ENCODE measurements around the gene RASAL2. TPM values are rescaled to one million over a fixed set of nuclear protein-coding genes. Genes with fewer than 3 reads are reported as not detected.

RASAL2 gene
- total RNA-seq, 1 experiment from 2014 or later: not detected

DNA sequence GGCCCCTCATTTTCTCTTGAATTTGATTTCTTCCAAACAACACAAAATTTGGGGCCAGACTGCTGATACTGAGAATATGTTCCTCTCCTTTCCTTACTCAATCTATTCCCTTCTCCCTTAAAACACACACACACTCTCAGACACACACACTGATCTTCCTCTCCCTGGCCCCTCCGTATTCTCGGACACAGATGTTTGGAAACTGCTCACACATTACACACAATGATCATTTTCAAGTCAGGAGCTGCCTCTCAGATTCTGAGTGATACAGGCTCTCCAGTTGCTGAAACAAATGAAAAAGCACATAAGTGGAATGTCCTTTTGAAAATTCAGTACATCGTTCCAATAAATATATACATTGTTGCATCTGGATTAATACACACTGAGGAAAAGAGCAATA lies 241.5 kb downstream of the RASAL2 start:
- Histone ChIP-seq H3K4me3 (ENCODE audit: low read length) (no peak overlapping the region), H3K4me2 (ENCODE audit: low read depth, low read length, poor library complexity, severe bottlenecking) (no peak overlapping the region), H3K9me3 (ENCODE audit: low read length) (no peaks in the 10 kb centered on the region), H4K20me1 (ENCODE audit: insufficient read depth, low read depth, low read length) (no peaks in the 10 kb centered on the region), H3K27me3 (ENCODE audit: low read length) (no peaks in the 10 kb centered on the region), H3K4me1 (ENCODE audit: low read length) (no peaks in the 10 kb centered on the region), H3K9ac (ENCODE audit: low read length) (no peak overlapping the region), H3K27ac (ENCODE audit: low read length) (no peak overlapping the region), H2AFZ (ENCODE audit: low read length) (no peak overlapping the region), H3K36me3 (ENCODE audit: insufficient read depth, low read length) (no peaks in the 10 kb centered on the region), H3K79me2 (ENCODE audit: low read length) (no peaks in the 10 kb centered on the region), H3K9me2 (replicated peaks; ENCODE audit: insufficient read depth, low read length) (no peaks in the 10 kb centered on the region)
- DNase-seq: no peak

DNA sequence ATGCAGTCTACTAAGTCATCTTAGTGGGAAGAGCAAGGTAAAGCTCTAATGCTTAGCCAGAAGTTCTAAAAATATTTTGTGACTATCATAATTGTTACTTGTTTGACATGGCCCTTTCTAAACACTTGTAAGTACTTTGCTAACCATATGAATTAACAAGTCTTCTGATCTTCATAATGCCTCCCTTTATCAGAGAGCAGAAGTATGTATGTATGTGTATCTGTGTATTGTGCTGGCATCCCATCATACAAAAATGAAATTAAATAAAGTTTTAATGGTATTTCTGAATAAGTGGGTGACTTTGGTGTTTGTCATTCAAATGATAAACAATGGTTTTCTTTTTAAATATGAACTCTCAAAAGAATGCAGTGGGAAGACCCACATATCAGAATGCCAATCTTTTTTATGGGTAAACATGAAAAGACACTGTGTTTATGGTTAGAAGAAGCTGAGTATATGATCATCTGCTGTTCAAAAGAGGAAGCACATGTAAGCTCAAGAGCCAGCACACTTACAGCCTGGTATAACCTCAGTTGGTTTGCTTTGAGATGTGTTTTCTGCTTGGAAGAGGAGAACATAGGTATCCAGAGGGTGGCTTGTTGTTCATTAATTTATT lies 243.3 kb downstream of the RASAL2 start:
- Histone ChIP-seq H3K79me2 (ENCODE audit: low read length) (no peaks in the 10 kb centered on the region), H3K9me2 (replicated peaks; ENCODE audit: insufficient read depth, low read length) (no peaks in the 10 kb centered on the region), H3K4me2 (ENCODE audit: low read depth, low read length, poor library complexity, severe bottlenecking) (no peak overlapping the region), H3K4me1 (ENCODE audit: low read length) (no peaks in the 10 kb centered on the region), H4K20me1 (ENCODE audit: insufficient read depth, low read depth, low read length) (no peaks in the 10 kb centered on the region), H3K36me3 (ENCODE audit: insufficient read depth, low read length) (no peaks in the 10 kb centered on the region), H3K27me3 (ENCODE audit: low read length) (no peaks in the 10 kb centered on the region), H3K27ac (ENCODE audit: low read length) (no peak overlapping the region), H3K9me3 (ENCODE audit: low read length) (no peaks in the 10 kb centered on the region), H2AFZ (ENCODE audit: low read length) (no peak overlapping the region), H3K9ac (ENCODE audit: low read length) (no peak overlapping the region), H3K4me3 (ENCODE audit: low read length) (no peak overlapping the region)
- DNase-seq: no peak

DNA sequence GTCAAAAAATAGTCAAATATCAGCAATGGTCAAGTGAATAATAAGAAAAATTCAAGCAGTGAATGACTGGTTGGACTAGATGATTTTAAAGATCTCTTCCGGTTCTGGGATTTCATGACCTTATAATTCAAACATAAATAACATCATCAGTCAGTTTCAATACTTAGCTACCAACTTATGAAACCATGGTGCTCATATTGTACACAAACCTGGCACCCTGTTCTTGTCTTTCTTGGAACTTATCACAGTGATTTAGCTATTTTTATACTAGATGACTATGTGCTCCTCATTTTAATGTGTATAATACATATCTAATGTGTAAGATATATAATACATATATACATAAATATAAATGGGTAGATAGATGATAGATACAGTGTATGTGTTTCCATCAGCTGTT lies 245.9 kb downstream of the RASAL2 start:
- no peak overlapping the region for H3K4me2 ChIP-seq (ENCODE audit: low read depth, low read length, poor library complexity, severe bottlenecking)
- H3K4me1 ChIP-seq (ENCODE audit: low read length): no peaks in the 10 kb centered on the region
- no peaks in the 10 kb centered on the region for H3K9me2 ChIP-seq (replicated peaks; ENCODE audit: insufficient read depth, low read length)
- no peak overlapping the region for H3K27ac ChIP-seq (ENCODE audit: low read length)
- H3K9ac ChIP-seq (ENCODE audit: low read length): no peak overlapping the region
- H4K20me1 ChIP-seq (ENCODE audit: insufficient read depth, low read depth, low read length): no peaks in the 10 kb centered on the region
- H3K4me3 ChIP-seq (ENCODE audit: low read length): no peak overlapping the region
- no peak for DNase-seq
- H3K36me3 ChIP-seq (ENCODE audit: insufficient read depth, low read length): no peaks in the 10 kb centered on the region
- H3K27me3 ChIP-seq (ENCODE audit: low read length): no peaks in the 10 kb centered on the region
- no peaks in the 10 kb centered on the region for H3K79me2 ChIP-seq (ENCODE audit: low read length)
- no peaks in the 10 kb centered on the region for H3K9me3 ChIP-seq (ENCODE audit: low read length)
- H2AFZ ChIP-seq (ENCODE audit: low read length): no peak overlapping the region

DNA sequence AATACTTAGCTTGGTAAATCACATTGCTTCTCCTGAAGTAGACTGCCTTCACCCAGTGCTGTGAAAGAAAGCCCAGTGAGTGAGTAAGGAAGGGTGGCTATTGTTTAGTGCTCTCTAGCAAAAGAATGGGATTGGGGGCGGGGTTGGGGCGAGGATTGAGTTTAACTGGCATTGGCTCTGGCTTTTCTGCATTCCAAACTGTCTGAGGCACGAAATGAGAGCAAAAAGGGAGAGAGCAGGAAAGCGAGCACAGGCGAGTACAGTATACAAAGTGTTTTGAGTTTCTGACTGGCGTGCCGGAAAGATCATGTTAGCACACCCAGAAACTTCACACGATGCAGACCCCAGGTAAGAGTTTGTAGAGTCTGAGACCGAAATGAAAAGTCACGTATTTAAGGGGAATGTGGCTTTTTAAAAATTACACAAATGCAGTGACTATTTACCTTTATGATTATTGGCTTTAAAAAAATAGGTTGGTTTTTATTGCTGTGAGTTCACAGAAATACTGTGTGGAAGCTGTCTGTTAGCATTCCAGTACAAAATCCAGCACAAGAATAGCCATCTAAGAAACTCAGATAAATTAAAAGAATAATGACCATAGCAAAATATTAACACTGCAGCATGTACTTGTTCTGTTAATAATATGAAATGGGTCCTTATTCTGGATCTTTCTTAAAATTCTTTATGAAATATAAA lies 247.5 kb downstream of the RASAL2 start:
- H3K9me2 ChIP-seq (replicated peaks; ENCODE audit: insufficient read depth, low read length): no peaks in the 10 kb centered on the region
- no peak overlapping the region for H2AFZ ChIP-seq (ENCODE audit: low read length)
- no peaks in the 10 kb centered on the region for H3K27me3 ChIP-seq (ENCODE audit: low read length)
- no peak for DNase-seq
- H3K4me1 ChIP-seq (ENCODE audit: low read length): no peaks in the 10 kb centered on the region
- H3K36me3 ChIP-seq (ENCODE audit: insufficient read depth, low read length): no peaks in the 10 kb centered on the region
- H3K9me3 ChIP-seq (ENCODE audit: low read length): no peaks in the 10 kb centered on the region
- no peak overlapping the region for H3K27ac ChIP-seq (ENCODE audit: low read length)
- H4K20me1 ChIP-seq (ENCODE audit: insufficient read depth, low read depth, low read length): no peaks in the 10 kb centered on the region
- no peaks in the 10 kb centered on the region for H3K79me2 ChIP-seq (ENCODE audit: low read length)
- no peak overlapping the region for H3K4me2 ChIP-seq (ENCODE audit: low read depth, low read length, poor library complexity, severe bottlenecking)
- H3K9ac ChIP-seq (ENCODE audit: low read length): no peak overlapping the region
- no peak overlapping the region for H3K4me3 ChIP-seq (ENCODE audit: low read length)

DNA sequence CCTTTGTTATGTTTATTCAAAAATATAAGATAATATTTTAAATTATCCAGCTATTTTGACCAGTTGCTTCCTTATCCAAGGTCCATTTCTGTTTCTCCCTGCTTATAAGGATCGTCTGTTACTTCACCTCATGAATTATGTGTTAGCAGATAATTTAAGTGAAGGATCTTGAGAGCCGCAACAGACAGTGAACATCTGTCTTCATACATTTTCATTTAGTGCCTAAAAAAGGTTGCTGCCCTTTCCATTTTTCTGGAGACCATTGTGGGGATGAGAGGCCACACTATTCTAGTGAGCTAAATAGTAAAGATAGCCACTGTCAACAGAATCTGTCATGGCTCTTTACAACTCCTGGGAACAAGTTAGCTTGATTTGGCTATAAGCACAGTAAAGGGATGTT lies 248.8 kb downstream of the RASAL2 start:
- Histone ChIP-seq H4K20me1 (ENCODE audit: insufficient read depth, low read depth, low read length) (no peaks in the 10 kb centered on the region), H3K27ac (ENCODE audit: low read length) (no peak overlapping the region), H3K4me2 (ENCODE audit: low read depth, low read length, poor library complexity, severe bottlenecking) (no peak overlapping the region), H3K9ac (ENCODE audit: low read length) (no peak overlapping the region), H3K4me3 (ENCODE audit: low read length) (no peak overlapping the region), H3K9me3 (ENCODE audit: low read length) (no peaks in the 10 kb centered on the region), H2AFZ (ENCODE audit: low read length) (no peak overlapping the region), H3K4me1 (ENCODE audit: low read length) (no peaks in the 10 kb centered on the region), H3K9me2 (replicated peaks; ENCODE audit: insufficient read depth, low read length) (no peaks in the 10 kb centered on the region), H3K79me2 (ENCODE audit: low read length) (no peaks in the 10 kb centered on the region), H3K27me3 (ENCODE audit: low read length) (no peaks in the 10 kb centered on the region), H3K36me3 (ENCODE audit: insufficient read depth, low read length) (no peaks in the 10 kb centered on the region)
- DNase-seq: no peak

DNA sequence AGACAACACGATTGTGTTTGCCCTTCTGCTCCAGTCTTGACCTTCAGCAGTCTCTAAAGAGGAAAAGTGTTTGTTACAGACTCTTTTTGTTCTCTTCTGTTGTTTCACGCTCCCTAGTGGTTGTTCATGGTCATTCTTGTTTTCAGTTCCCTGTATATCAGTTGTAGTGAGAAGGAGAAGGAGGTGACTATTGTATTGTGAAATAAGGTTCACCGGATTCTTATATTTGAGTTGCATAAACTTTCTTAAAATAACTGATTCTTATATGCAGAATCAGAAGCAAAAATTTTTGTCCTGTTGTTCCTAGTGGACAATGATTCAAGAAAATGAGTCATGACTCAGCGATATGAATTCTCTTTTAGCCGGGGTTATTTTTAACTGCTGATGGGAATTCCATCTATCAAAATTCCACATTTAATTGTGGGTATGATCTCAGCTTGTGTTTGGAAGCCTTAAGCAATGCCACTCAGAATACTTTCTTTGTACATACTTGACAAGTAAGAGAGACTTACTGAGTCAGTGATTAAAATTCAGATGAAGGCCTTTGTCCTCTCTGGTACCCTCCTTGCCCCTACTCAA lies 250.7 kb downstream of the RASAL2 start:
- H2AFZ ChIP-seq (ENCODE audit: low read length): no peak overlapping the region
- no peaks in the 10 kb centered on the region for H4K20me1 ChIP-seq (ENCODE audit: insufficient read depth, low read depth, low read length)
- no peaks in the 10 kb centered on the region for H3K4me1 ChIP-seq (ENCODE audit: low read length)
- no peak overlapping the region for H3K4me2 ChIP-seq (ENCODE audit: low read depth, low read length, poor library complexity, severe bottlenecking)
- no peak overlapping the region for H3K4me3 ChIP-seq (ENCODE audit: low read length)
- H3K9me3 ChIP-seq (ENCODE audit: low read length): no peaks in the 10 kb centered on the region
- no peaks in the 10 kb centered on the region for H3K9me2 ChIP-seq (replicated peaks; ENCODE audit: insufficient read depth, low read length)
- no peak overlapping the region for H3K9ac ChIP-seq (ENCODE audit: low read length)
- H3K36me3 ChIP-seq (ENCODE audit: insufficient read depth, low read length): no peaks in the 10 kb centered on the region
- H3K79me2 ChIP-seq (ENCODE audit: low read length): no peaks in the 10 kb centered on the region
- no peaks in the 10 kb centered on the region for H3K27me3 ChIP-seq (ENCODE audit: low read length)
- no peak overlapping the region for H3K27ac ChIP-seq (ENCODE audit: low read length)
- DNase-seq: peak; percentile 56

DNA sequence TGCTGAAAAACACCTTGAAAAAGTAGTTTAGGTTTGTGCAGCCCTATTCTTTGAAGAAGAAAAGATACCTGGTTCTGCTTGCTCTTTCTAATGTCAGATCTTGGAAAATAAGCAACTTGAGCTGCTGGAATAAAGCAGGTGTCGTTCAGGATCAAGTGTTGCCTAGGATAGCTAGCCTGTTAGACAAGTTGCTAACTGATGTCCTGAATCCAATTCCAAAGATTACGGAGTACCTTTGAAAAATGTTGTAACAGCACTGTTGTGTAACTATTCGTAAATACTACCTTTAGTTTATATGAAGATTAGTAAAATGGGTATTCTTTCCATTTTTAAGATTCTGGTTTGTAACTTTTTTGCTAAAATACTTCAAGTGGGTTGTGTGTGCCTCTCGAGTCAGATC lies 251.3 kb downstream of the RASAL2 start:
- Histone ChIP-seq H3K79me2 (ENCODE audit: low read length) (no peaks in the 10 kb centered on the region), H3K4me3 (ENCODE audit: low read length) (no peak overlapping the region), H2AFZ (ENCODE audit: low read length) (no peak overlapping the region), H3K27me3 (ENCODE audit: low read length) (no peaks in the 10 kb centered on the region), H3K9me3 (ENCODE audit: low read length) (no peaks in the 10 kb centered on the region), H3K9ac (ENCODE audit: low read length) (no peak overlapping the region), H3K27ac (ENCODE audit: low read length) (no peak overlapping the region), H3K9me2 (replicated peaks; ENCODE audit: insufficient read depth, low read length) (no peaks in the 10 kb centered on the region), H3K36me3 (ENCODE audit: insufficient read depth, low read length) (no peaks in the 10 kb centered on the region), H3K4me1 (ENCODE audit: low read length) (no peaks in the 10 kb centered on the region), H3K4me2 (ENCODE audit: low read depth, low read length, poor library complexity, severe bottlenecking) (no peak overlapping the region), H4K20me1 (ENCODE audit: insufficient read depth, low read depth, low read length) (no peaks in the 10 kb centered on the region)
- DNase-seq: no peak

DNA sequence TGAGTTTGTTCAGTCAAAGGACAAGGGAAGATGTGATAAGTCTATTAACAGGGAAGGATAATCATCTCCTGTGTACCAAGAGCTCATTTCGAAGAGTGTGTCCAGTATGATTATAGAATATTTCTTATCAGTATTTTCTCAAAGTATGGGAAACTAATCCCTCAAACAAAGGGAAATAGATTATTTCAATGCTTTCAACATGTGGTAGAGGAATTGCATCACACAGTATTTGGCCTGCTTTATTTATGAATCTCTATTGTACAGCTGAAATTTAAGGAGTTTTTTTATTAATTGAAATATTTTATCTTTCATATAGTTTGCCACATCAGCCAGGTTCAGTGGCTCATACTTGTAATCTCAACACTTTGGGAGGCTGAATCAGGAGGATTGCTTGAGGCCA lies 251.9 kb downstream of the RASAL2 start:
- no peak overlapping the region for H3K4me3 ChIP-seq (ENCODE audit: low read length)
- H3K27ac ChIP-seq (ENCODE audit: low read length): no peak overlapping the region
- no peaks in the 10 kb centered on the region for H3K27me3 ChIP-seq (ENCODE audit: low read length)
- no peak for DNase-seq
- no peaks in the 10 kb centered on the region for H3K9me3 ChIP-seq (ENCODE audit: low read length)
- H3K9ac ChIP-seq (ENCODE audit: low read length): no peak overlapping the region
- H3K4me1 ChIP-seq (ENCODE audit: low read length): no peaks in the 10 kb centered on the region
- H3K4me2 ChIP-seq (ENCODE audit: low read depth, low read length, poor library complexity, severe bottlenecking): no peak overlapping the region
- H2AFZ ChIP-seq (ENCODE audit: low read length): no peak overlapping the region
- H4K20me1 ChIP-seq (ENCODE audit: insufficient read depth, low read depth, low read length): no peaks in the 10 kb centered on the region
- no peaks in the 10 kb centered on the region for H3K79me2 ChIP-seq (ENCODE audit: low read length)
- H3K9me2 ChIP-seq (replicated peaks; ENCODE audit: insufficient read depth, low read length): no peaks in the 10 kb centered on the region
- H3K36me3 ChIP-seq (ENCODE audit: insufficient read depth, low read length): no peaks in the 10 kb centered on the region
